ENCODE data around the gene ATP12A.

ATP12A gene

GRCh38 chr13:24737042-24737441, 56.8 kb downstream of the ATP12A start:
- DNase-seq = no peak

GRCh38 chr13:24738366-24738847, 58.2 kb downstream of the ATP12A start:
- DNase-seq = no peak

- no peak for DNase-seq
These were observed 60.0 kb downstream of the ATP12A start for GRCh38 chr13:24740014-24740890.

GRCh38 chr13:24741016-24741662, 60.9 kb downstream of the ATP12A start:
- DNase-seq = no peak

- DNase-seq = no peak
These were observed 61.6 kb downstream of the ATP12A start for GRCh38 chr13:24741791-24742190.

GRCh38 chr13:24742294-24742693, 62.1 kb downstream of the ATP12A start:
- no peak for DNase-seq

- no peak for DNase-seq
These were observed 62.8 kb downstream of the ATP12A start for GRCh38 chr13:24742977-24743376.

GRCh38 chr13:24744247-24744646, 64.0 kb downstream of the ATP12A start:
- DNase-seq = no peak

GRCh38 chr13:24745516-24745860, 65.3 kb downstream of the ATP12A start:
- DNase-seq = no peak

- DNase-seq = no peak
These were observed 65.8 kb downstream of the ATP12A start for GRCh38 chr13:24745861-24746617.

- no peak for DNase-seq
These were observed 66.5 kb downstream of the ATP12A start for GRCh38 chr13:24746618-24747247.

GRCh38 chr13:24747248-24748060, 67.2 kb downstream of the ATP12A start:
- DNase-seq = no peak

GRCh38 chr13:24748061-24748400, 67.8 kb downstream of the ATP12A start:
- no peak for DNase-seq

GRCh38 chr13:24759197-24759596, 79.0 kb downstream of the ATP12A start:
- no peak for DNase-seq

All from central memory CD4-positive, alpha-beta T cell (primary cell).